ELR (cell line): Measurements from ENCODE around the gene DAZAP2.
A peak's percentile ranks its signal among the peaks of the same experiment; 100 is the strongest.

Source experiments
- DNase-seq: peaks from one replicate; pipeline ENCODE4 v3.0.0-alpha.2; 2015; ENCODE audit warnings: low read depth

Gene DAZAP2

GRCh38 chr12:51238510-51239334, at the start of gene DAZAP2:
Gene DAZAP2 (plus strand): TSS chr12:51238826. CDS start chr12:51238908, 82 bp downstream.
- DNase-seq: peak; percentile 97

DNA sequence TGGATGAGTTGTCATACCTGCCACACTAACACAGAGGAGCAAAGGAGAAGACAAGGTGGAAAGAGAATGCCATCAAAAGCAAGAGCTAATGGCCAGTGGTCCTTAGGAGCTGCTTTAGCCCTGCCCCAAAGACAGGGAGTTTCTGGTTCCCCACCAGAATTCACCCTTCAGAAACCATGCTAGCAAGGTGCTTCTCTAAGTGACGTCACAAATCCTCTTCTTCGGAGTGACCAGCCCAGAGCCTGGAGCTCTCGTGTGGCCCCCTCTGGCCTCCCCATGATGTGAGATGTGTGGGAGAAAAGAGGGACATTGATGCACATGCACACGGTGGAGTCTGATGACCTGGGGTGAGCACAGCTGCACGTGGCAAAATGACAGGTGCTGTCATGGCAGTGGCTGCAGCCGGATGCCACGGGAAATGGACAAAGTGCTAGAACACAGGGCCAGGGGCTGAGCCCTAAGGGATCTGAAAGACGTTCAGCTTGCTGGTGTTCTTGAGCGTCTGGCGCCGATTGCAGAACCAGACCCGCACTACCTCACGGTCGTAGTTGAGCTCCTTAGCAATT, 48.8 kb upstream of the DAZAP2 start:
- DNase-seq: no peak

DNA sequence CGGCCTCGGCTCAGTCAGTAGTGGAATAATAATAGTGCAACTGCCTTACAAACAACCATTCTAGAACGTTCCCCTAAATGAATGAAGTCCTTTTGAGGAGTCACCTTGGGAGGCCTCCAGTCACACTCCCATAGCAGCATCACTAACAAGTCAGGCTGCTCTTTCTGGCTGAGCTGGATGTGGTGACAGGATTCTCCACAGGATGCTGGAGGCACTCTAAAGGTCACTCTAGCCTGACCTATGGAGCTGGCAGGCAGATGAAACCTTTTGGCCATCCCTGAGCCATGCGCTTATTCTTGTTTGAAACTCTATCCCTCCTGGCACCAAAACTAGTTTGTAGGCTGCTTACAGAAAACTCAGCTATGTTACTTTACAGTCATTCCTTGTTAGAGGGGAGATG, 47.8 kb upstream of the DAZAP2 start:
- no peak for DNase-seq

DNA sequence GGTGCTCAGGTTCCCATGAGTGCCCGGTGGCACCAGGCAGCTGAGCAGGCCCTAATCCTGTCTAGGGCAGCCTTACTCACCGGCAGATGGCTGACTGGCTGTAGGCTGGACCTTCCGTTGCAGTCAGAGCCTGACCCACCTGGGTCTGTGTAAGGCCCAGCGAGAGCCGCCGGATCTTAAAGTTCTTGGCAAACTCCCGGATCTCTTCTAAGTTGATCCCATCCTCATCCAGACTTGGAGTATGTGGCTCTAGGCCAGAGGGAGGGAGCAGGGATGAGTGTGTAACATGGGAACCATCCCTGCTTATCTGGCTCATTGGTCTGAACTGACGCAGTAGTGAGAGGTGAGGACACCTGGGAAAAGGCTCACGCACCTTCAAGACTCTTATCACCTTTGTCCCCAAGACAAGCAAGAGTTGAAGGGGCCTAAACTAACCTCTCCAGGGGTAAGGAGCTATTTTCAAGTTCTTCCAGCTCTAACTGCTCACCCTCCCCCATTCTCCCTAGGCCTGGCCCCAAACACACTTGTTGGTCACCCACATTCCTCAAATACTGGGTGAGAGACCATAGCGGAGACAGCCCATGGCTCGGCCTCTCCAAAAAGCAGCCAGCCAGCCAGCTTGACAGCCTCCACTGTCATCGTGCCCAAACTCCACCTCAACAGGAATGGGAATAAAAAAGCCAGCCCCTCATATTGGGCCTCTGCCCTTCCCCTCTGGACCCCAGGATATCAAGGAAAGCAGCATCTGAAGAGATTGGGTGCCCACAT, 46.9 kb upstream of the DAZAP2 start:
- DNase-seq: no peak

- DNase-seq: no peak
Observed at GRCh38 chr12:51192284-51192671, 46.3 kb upstream of the DAZAP2 start.

DNA sequence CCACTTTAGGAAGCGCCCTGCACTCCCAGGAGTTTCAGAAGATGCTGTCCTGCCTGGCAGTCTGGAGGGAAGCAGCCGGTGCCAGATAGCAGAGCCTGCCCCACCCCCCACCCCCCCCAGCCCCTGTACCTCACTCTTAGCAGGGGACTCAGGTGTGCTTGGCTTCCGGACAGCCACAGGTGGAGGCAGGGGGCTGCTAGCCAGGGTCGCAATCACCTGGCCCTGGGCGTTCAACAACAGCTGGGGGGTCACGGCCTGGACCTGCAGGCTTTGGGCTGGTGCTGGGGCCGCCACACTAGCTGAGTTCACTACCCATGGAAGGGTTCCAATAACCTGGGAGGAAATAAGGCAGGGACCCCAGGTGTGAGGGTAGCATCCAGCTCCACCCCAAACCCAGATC, 42.8 kb upstream of the DAZAP2 start:
- DNase-seq: no peak

DNA sequence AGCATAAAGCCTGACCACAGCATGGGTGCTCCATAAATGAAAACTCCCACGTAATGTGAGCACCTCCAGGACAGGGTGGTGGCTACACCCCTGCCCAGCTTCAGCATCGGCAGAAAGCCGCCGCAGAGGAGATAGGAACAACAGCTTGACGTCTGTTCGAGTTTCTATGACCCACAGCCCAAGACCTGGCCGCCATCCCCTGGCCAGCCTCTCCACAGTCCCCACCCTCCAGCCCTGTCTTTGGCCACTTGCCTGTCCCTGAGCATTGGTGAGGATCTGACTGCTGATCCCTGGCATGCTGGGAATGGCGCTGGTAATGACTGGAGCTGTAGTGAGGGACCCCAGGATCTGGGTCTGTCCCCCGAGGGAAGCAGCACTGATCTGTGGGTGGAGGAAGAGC, 42.1 kb upstream of the DAZAP2 start:
- DNase-seq: no peak

GRCh38 chr12:51197736-51198567, 40.7 kb upstream of the DAZAP2 start:
- no peak for DNase-seq

DNA sequence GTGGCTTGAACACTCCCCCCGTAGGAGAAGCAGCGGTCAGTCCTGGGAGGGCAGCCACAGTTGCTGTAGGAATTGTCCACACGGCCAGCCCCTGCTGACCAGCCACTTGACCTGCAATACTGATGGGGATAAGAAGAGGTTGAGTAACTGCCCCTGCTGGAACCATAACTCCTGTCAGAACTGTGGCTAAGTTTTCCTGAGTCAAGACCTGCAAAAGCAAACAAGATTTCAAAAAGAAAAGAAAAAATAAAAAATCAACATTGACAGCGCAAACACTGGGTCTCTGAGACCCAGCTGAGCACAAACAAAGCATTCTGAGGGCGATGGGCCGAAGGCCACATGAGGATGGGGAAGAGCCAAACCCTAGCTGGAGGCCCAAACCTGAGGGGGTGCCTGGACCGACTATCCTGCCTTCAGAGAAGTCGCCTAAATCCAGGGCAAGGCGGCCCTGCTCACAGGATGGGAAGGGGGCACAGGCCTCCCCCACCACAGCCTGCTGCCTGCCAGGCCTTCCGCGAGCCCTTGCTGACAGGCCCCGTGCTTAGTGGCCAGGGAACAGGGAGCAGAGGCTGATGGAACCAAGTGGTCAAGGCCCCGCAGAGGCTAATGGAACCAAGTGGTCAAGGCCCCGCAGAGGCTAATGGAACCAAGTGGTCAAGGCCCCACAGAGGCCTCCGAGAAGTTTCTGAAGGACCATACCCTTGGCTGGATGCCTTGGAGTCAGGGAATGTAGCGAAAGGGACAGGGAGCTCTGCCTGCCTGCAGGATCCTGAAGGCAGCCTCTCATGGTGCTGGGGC, 39.9 kb upstream of the DAZAP2 start:
- no peak for DNase-seq

DNA sequence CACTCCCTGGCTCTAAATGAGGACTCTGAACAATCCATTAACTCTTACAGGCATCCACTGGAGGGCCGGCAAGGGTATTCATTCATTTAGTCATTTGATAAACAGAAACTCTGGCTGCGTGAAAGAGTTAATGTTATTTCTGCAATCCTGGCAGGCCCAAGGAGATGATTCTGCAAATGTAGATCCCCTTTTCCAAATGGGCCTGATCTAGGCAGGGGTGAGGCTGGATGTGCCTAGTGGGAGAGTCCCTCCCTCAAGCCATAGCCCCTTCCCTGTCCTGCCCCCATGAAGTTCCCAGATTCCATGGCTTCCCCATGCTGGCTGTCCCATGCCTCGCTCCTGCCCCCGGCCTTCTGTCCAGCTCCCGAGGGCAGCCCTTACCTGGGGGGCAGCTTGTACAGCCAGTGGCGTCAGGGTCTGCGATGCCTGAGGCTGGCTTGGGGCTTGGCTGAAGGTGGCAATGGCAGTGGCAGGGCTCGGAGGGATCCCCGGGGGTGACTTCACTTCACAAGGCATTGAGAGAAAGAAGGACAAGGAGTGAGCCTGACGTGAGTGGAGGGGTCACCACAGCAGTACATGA, 39.2 kb upstream of the DAZAP2 start:
- DNase-seq: no peak

- DNase-seq: no peak
Observed at GRCh38 chr12:51200156-51200555, 38.5 kb upstream of the DAZAP2 start.

- no peak for DNase-seq
Observed at GRCh38 chr12:51200806-51201205, 37.8 kb upstream of the DAZAP2 start.

GRCh38 chr12:51202718-51203117, 35.9 kb upstream of the DAZAP2 start:
- no peak for DNase-seq

- no peak for DNase-seq
Observed at GRCh38 chr12:51205350-51205749, 33.3 kb upstream of the DAZAP2 start.

DNA sequence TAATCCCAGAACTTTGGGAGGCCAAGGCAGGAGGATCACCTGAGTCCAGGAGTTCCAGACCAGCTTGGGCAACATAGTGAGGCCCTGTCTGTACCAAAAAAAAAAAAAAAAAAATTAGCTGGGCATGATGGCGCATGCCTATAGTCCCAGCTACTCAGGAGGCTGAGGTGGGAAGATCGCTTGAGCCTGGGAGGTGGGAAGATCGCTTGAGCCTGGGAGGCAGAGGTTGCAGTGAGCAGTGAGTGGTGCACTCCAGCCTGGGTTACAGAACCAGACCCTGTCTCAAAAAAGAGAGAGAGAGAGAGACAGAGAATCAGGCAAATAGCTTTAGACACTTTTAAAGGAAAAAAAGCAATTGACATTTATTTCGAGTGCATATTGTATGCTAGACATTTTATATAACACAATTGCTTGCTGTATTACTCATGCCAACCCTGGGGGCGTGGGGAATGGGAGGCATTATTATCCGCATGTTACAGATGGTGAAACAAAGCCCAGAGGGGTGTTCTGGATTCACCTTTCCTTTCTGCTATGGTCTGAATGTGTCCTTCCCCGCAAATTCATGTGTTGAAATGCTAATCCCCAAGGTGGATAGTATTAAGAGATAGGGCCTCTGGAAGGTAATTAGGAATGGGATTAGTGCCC, 30.5 kb upstream of the DAZAP2 start:
- no peak for DNase-seq

- no peak for DNase-seq
Observed at GRCh38 chr12:51209259-51209658, 29.4 kb upstream of the DAZAP2 start.

- DNase-seq: no peak
Observed at GRCh38 chr12:51210690-51211395, 27.8 kb upstream of the DAZAP2 start.

DNA sequence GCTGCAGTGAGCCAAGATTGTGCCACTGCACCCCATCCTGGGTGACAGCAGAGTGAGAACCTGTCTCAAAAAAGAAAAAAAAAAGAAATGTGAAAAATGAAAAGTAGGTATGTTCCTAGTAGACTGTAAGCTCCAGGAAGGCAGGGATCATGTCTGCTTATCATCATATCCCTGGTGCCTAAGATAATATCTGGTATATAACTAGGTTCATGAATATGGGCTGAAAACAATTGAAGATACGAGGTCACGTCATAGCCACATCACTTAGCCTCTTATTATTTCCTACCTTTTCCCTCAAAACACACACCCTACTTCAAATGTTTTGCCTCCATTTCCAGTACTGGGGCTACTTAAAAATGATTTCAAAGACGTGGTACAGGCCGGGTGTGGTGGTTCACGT, 23.7 kb upstream of the DAZAP2 start:
- no peak for DNase-seq

- no peak for DNase-seq
Observed at GRCh38 chr12:51216642-51217041, 22.0 kb upstream of the DAZAP2 start.
